ENCODE data around the gene MEGF6.

GRCh38 chr1:3630161-3630611 lies 18.9 kb upstream of the MEGF6 start:
- TF ChIP-seq CTCF (IDR thresholded peaks at IDR 0.05), result no peak
- TF ChIP-seq ZFX (IDR thresholded peaks at IDR 0.05; ENCODE audit: borderline replicate concordance), result no peak
